ENCODE measurements around the gene THBS1.

THBS1 gene

GRCh38 chr15:39641191-39641889 is 60.5 kb downstream of the THBS1 start:
- Histone ChIP-seq H3K4me3 (ENCODE audit: low read depth in 1 of 2, low read length in 1 of 2) (no peak overlapping the region), H3K4me1 (ENCODE audit: control insufficient read depth in 1 of 2, insufficient read depth in 1 of 2, low read depth in 1 of 2, low read length in 1 of 2) (no peaks in the 10 kb centered on the region), H3K27ac (no peak overlapping the region), H3K27me3 (no peaks in the 10 kb centered on the region), H3K36me3 (no peaks in the 10 kb centered on the region), H3K9me3 (no peaks in the 10 kb centered on the region)
- no peak for TF ChIP-seq CTCF (IDR thresholded peaks at IDR 0.05)

GRCh38 chr15:39642011-39642640 is 61.2 kb downstream of the THBS1 start:
- Histone ChIP-seq H3K4me3 (ENCODE audit: low read depth in 1 of 2, low read length in 1 of 2) (no peak overlapping the region), H3K36me3 (no peaks in the 10 kb centered on the region), H3K27ac (no peak overlapping the region), H3K9me3 (no peaks in the 10 kb centered on the region), H3K4me1 (ENCODE audit: control insufficient read depth in 1 of 2, insufficient read depth in 1 of 2, low read depth in 1 of 2, low read length in 1 of 2) (no peaks in the 10 kb centered on the region), H3K27me3 (no peaks in the 10 kb centered on the region)
- no peak for TF ChIP-seq CTCF (IDR thresholded peaks at IDR 0.05)

GRCh38 chr15:39643727-39644126 is 62.8 kb downstream of the THBS1 start:
- no peak overlapping the region for H3K27ac ChIP-seq
- H3K4me3 ChIP-seq (ENCODE audit: low read depth in 1 of 2, low read length in 1 of 2), result no peak overlapping the region
- H3K36me3 ChIP-seq, result no peaks in the 10 kb centered on the region
- H3K4me1 ChIP-seq (ENCODE audit: control insufficient read depth in 1 of 2, insufficient read depth in 1 of 2, low read depth in 1 of 2, low read length in 1 of 2), result no peaks in the 10 kb centered on the region
- no peak for TF ChIP-seq CTCF (IDR thresholded peaks at IDR 0.05)
- H3K27me3 ChIP-seq, result no peaks in the 10 kb centered on the region
- no peaks in the 10 kb centered on the region for H3K9me3 ChIP-seq

- no peaks in the 10 kb centered on the region for H3K27me3 ChIP-seq
- H3K4me1 ChIP-seq (ENCODE audit: control insufficient read depth in 1 of 2, insufficient read depth in 1 of 2, low read depth in 1 of 2, low read length in 1 of 2), result no peaks in the 10 kb centered on the region
- H3K9me3 ChIP-seq, result no peaks in the 10 kb centered on the region
- H3K36me3 ChIP-seq, result no peaks in the 10 kb centered on the region
- no peak overlapping the region for H3K4me3 ChIP-seq (ENCODE audit: low read depth in 1 of 2, low read length in 1 of 2)
- TF ChIP-seq CTCF (IDR thresholded peaks at IDR 0.05), result no peak
- no peak overlapping the region for H3K27ac ChIP-seq
Observed at GRCh38 chr15:39644136-39644535, 63.3 kb downstream of the THBS1 start.

GRCh38 chr15:39645138-39645975 is 64.5 kb downstream of the THBS1 start:
- no peaks in the 10 kb centered on the region for H3K4me1 ChIP-seq (ENCODE audit: control insufficient read depth in 1 of 2, insufficient read depth in 1 of 2, low read depth in 1 of 2, low read length in 1 of 2)

More at GRCh38 chr15:39645138-39645975, 64.5 kb downstream of the THBS1 start:
- no peaks in the 10 kb centered on the region for H3K27me3 ChIP-seq
- no peak for TF ChIP-seq CTCF (IDR thresholded peaks at IDR 0.05)
- no peaks in the 10 kb centered on the region for H3K36me3 ChIP-seq
- H3K4me3 ChIP-seq (ENCODE audit: low read depth in 1 of 2, low read length in 1 of 2), result no peak overlapping the region
- H3K27ac ChIP-seq, result no peak overlapping the region
- H3K9me3 ChIP-seq, result no peaks in the 10 kb centered on the region
